HG03378 (cell line): ENCODE results near the gene ARHGEF26.

Experiments
- ATAC-seq: cut with Tn5 transposase; IDR thresholded peaks from one replicate; pipeline ENCODE4 v1.9.1; 2021; ENCODE audit warnings: mild to moderate bottlenecking, moderate library complexity; ENCODE audit not compliant: unreplicated experiment

Gene ARHGEF26

DNA sequence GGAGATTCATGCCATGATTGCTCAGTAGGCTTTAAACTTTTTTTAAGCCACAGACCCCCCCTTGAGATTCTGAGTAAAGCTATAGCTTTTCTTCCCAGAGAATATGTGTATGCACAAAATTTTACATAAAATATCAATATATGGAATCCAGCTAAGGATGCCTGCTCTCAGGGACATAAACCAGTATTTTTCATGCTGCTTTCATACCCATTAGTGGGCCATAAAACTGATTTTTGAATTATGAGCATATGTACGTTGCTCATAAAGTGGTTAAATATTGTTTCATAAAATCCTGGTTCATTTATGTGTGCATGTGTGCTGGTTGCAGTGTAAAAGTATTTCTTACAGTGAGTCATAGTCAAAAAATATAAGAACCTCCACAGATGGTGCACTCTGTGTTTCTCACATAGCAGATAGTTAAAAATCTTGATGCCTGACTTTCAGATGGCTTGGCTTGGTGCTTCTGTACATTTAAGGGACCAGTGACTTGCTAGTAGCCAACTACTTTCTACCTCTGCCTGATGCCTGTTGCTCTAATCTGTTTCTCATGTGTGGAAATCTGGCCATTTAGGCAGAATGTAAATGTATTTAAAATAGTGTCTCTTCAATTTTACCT lies 71.9 kb downstream of the ARHGEF26 start:
- no peak for ATAC-seq

- ATAC-seq, result no peak
Measured at GRCh38 chr3:154194877-154195276, 73.7 kb downstream of the ARHGEF26 start.

DNA sequence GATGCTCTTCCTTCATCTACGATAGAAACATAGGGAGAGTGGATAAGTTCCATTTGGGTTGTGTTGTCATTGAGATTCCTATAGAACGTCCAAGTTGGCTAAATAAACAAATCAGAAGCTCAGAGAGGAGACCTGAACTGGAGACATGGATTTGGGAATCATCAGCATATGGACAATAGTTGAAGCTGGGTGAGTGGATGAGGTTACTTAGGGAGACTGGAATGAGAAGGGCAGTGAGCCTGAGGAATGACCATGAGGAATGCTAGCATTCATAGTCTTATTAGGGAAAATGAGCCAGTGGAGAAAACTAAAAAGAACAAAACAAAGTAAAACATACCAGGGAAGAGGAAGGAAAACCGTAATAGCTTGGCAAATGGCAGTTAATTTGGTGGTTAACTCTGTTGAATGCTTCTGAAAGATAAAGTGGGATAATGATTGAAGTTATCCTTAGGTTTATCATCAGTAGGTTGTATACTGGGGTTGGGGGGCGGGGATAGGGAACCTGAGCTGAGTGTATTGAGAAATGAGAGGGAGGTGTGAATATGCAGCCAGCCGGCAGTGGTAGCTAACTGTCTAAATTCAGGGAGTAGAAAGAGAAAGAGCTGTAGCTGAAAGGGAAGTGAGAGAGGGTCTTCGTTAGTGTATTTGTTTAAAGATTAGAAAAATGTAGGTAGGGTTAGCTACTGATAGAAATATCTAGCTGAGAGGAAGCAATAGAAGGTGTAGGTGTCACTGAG lies 74.6 kb downstream of the ARHGEF26 start:
- ATAC-seq, result no peak

GRCh38 chr3:154197751-154198150 lies 76.6 kb downstream of the ARHGEF26 start:
- no peak for ATAC-seq

- no peak for ATAC-seq
Measured at GRCh38 chr3:154209499-154209898, 88.3 kb downstream of the ARHGEF26 start.

GRCh38 chr3:154210986-154211385 lies 89.8 kb downstream of the ARHGEF26 start:
- no peak for ATAC-seq

GRCh38 chr3:154214306-154214705 lies 93.1 kb downstream of the ARHGEF26 start:
- ATAC-seq, result no peak

DNA sequence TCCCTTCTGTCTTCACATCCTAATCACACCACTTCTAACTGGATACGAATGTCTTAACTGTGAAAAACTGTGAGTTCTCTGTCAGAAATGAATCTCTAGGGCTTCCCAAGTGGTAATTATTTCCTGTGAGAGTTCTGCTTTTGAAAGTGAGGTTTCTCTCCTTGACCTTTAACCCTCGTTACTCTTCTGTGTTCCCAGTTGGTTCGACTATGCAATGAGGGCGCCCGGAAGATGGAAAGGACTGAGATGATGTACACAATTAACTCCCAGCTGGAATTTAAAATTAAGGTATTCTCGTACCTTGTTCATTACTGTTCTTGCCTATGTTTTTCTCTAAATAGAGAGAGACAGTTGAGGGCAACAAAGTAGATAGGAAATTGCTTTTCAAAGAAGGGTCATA lies 96.5 kb downstream of the ARHGEF26 start:
- no peak for ATAC-seq

DNA sequence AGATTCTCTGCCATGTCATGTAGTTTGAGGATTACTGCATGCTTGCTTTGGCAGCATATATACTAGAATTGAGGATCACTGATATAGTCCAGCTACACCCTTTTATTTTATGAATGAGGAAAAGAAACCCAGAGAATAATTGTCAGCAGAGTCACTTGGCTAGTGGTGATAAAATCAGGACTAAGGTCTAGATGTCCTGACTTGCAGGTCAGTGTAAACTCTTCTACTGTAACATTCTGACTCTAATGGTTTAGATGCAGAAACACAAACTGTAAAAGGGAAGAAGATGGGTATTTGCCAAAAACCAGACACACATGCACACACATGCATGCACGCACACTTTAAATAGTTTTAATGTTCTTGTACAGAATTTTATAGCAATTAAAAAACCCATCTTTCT lies 97.5 kb downstream of the ARHGEF26 start:
- ATAC-seq, result no peak

- no peak for ATAC-seq
Measured at GRCh38 chr3:154220462-154220861, 99.3 kb downstream of the ARHGEF26 start.

GRCh38 chr3:154223519-154223918 lies 102.3 kb downstream of the ARHGEF26 start:
- ATAC-seq, result no peak

DNA sequence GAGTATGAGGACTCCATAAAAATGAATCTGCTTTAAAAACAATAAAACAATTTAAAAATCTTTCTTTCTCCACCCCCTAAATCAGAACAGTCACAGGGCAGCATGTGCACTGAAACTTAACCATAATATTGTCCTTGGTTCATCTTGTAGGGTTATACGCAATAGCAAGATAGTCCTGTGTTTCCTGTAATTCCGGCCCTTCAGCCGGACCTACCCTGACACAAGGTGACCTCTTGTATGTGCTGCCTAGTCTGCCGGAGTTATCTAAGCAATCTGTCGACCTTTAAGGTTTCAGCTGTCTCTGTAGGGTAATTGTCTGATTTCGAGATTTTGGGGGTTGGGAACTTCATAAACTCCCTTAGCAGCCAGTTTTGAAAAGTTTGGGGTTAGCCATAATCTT lies 103.2 kb downstream of the ARHGEF26 start:
- no peak for ATAC-seq

- ATAC-seq, result no peak
Measured at GRCh38 chr3:154224866-154225265, 103.7 kb downstream of the ARHGEF26 start.

GRCh38 chr3:154225536-154225935 lies 104.3 kb downstream of the ARHGEF26 start:
- no peak for ATAC-seq

DNA sequence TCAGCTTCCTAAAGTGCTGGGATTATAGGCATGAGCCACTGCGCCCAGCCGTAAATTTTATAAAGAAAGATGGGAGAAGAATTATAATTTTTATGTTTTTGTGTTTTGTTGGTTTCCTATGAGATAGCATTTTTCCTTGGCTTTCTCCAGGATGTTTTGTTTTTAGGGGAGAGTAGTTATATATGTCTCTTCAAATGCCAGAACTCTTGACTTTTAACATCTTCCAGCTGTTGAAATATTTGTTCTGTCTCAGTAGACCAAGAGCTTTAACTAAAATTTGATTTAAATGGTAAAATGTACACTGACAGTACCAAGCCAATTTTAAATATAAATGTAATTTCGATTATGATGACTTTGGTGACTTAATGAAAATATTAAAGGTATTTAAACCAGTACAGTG lies 106.3 kb downstream of the ARHGEF26 start:
- no peak for ATAC-seq

GRCh38 chr3:154228561-154229216 lies 107.5 kb downstream of the ARHGEF26 start:
- ATAC-seq, result no peak

- ATAC-seq, result no peak
Measured at GRCh38 chr3:154229217-154229590, 108.0 kb downstream of the ARHGEF26 start.

- ATAC-seq, result no peak
Measured at GRCh38 chr3:154235330-154235729, 114.1 kb downstream of the ARHGEF26 start.

- no peak for ATAC-seq
Measured at GRCh38 chr3:154236331-154236730, 115.1 kb downstream of the ARHGEF26 start.

DNA sequence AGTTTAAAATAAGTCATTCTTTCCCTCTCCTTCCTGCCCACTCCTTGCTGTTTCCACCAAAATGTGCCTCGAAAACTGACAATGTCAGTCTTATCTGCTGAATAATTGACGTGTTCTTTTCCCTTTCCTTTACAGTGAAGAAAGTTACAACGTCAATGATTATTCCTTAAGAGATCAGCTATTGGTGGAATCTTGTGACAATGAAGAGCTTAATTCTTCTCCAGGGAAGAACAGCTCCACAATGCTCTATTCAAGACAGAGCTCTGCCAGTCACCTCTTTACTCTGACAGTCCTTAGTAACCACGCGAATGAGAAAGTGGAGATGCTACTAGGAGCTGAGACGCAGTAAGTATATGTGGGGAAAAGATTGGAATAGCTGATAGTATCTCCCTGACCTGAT lies 119.0 kb downstream of the ARHGEF26 start:
- ATAC-seq, result no peak

DNA sequence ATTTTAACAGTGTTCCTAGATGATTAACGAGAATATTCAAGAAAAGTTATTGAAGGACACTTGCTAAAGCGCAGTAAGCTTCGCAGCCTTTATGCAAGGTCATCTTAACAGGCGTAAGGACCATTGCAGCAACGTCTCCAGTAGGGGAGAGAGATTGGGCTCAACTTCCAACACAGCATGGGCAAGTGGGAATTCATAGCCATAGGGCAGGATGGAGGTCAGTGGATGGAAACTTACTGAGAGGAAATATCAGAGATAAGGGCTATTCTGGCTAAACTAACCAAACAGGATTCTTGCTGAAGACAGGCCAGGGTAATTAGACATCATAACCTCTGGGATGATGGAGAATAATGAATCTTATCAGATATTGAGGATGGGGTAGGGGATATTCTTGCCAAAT lies 120.3 kb downstream of the ARHGEF26 start:
- no peak for ATAC-seq

DNA sequence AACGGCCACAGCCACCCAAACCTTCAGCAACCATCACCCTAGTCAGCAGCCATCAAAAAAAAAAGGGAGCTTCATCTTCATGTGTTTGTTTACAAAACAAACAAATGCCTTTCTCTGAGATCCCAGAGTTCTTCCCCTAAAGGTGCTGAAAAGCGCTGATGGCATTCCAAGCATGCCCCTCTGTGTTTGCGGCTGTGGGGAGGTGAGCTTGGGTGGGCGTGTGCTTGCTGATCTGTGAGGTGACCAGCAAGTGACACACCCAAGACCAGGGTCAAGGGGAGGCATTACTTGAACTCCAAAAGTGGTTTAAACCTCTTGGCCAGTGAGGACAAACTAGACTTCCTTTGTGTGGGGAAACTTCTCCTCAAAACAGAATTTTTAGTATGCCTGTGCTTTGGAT lies 121.6 kb downstream of the ARHGEF26 start:
- no peak for ATAC-seq
